ENCODE data around the gene CUL9. TPM values are rescaled to one million over a fixed set of nuclear protein-coding genes. Genes with fewer than 3 reads are reported as not detected.

The CUL9 gene
- total RNA-seq, 1 experiment from 2014 or later = 30.4 TPM

GRCh38 chr6:43188426-43188825 lies 6.4 kb downstream of the CUL9 start:
- no peaks in the 10 kb centered on the region for H3K4me1 ChIP-seq (ENCODE audit: insufficient read depth, low read length)
- BruUV-seq (replicated peaks) = no TSS peak
- TF ChIP-seq EZH2phosphoT487 (IDR thresholded peaks at IDR 0.05; ENCODE audit: borderline replicate concordance, low read length) = no peak
- TF ChIP-seq EZH2 (IDR thresholded peaks at IDR 0.05; ENCODE audit: low read length, unreplicated experiment) = no peak
- TF ChIP-seq CTCF (conservative IDR thresholded peaks at IDR 0.05; ENCODE audit: low read depth, low read length) = no peak
- no peak overlapping the region for H3K27ac ChIP-seq (ENCODE audit: low read length)
- POLR2A ChIA-PET (ENCODE audit: unreplicated experiment) = no interaction called here
- H2AFZ ChIP-seq (ENCODE audit: low read length) = no peak overlapping the region
- no peaks in the 10 kb centered on the region for H3K79me2 ChIP-seq (ENCODE audit: low read length)
- H3K27me3 ChIP-seq (ENCODE audit: low read length) = no peaks in the 10 kb centered on the region
- intact Hi-C loops (cut with micrococcal nuclease) = no loop called here
- no peaks in the 10 kb centered on the region for H4K20me1 ChIP-seq (ENCODE audit: low read length)
- DNase-seq = no peak
- H3K4me2 ChIP-seq (ENCODE audit: low read length) = no peak overlapping the region
- no peak overlapping the region for H3K4me3 ChIP-seq (ENCODE audit: low read length)
- CTCF ChIA-PET = no interaction called here
- no peaks in the 10 kb centered on the region; the same call in 1 of the 2 replicates for H3K36me3 ChIP-seq (ENCODE audit: low read depth, low read length)
- no peak for ATAC-seq
- no peaks in the 10 kb centered on the region for H3F3A ChIP-seq (ENCODE audit: low read length, unreplicated experiment)
- no peaks in the 10 kb centered on the region for H3K9me2 ChIP-seq (replicated peaks; ENCODE audit: low read length)
- no peak overlapping the region for H3K9ac ChIP-seq (ENCODE audit: low read length)
- H3K9me3 ChIP-seq (ENCODE audit: low read length) = no peaks in the 10 kb centered on the region

- H3K36me3 ChIP-seq (ENCODE audit: low read depth, low read length) = no peaks in the 10 kb centered on the region; the same call in 1 of the 2 replicates
- no peaks in the 10 kb centered on the region for H4K20me1 ChIP-seq (ENCODE audit: low read length)
- no peak overlapping the region for H3K9ac ChIP-seq (ENCODE audit: low read length)
- DNase-seq = no peak
- no peak for ATAC-seq
- intact Hi-C loops (cut with micrococcal nuclease) = no loop called here
- H3K27me3 ChIP-seq (ENCODE audit: low read length) = no peaks in the 10 kb centered on the region
- TF ChIP-seq CTCF (conservative IDR thresholded peaks at IDR 0.05; ENCODE audit: low read depth, low read length) = no peak
- TF ChIP-seq EZH2 (IDR thresholded peaks at IDR 0.05; ENCODE audit: low read length, unreplicated experiment) = no peak
- TF ChIP-seq EZH2phosphoT487 (IDR thresholded peaks at IDR 0.05; ENCODE audit: borderline replicate concordance, low read length) = no peak
- BruUV-seq (replicated peaks) = no TSS peak
- no peaks in the 10 kb centered on the region for H3K4me1 ChIP-seq (ENCODE audit: insufficient read depth, low read length)
- POLR2A ChIA-PET (ENCODE audit: unreplicated experiment) = no interaction called here
- no peak overlapping the region for H3K27ac ChIP-seq (ENCODE audit: low read length)
- no peaks in the 10 kb centered on the region for H3F3A ChIP-seq (ENCODE audit: low read length, unreplicated experiment)
- H3K4me2 ChIP-seq (ENCODE audit: low read length) = no peak overlapping the region
- H3K9me3 ChIP-seq (ENCODE audit: low read length) = no peaks in the 10 kb centered on the region
- no peaks in the 10 kb centered on the region for H3K9me2 ChIP-seq (replicated peaks; ENCODE audit: low read length)
- CTCF ChIA-PET = no interaction called here
- no peak overlapping the region for H3K4me3 ChIP-seq (ENCODE audit: low read length)
- no peaks in the 10 kb centered on the region for H3K79me2 ChIP-seq (ENCODE audit: low read length)
- no peak overlapping the region for H2AFZ ChIP-seq (ENCODE audit: low read length)
Measured at GRCh38 chr6:43189776-43190304, 7.8 kb downstream of the CUL9 start.

DNA sequence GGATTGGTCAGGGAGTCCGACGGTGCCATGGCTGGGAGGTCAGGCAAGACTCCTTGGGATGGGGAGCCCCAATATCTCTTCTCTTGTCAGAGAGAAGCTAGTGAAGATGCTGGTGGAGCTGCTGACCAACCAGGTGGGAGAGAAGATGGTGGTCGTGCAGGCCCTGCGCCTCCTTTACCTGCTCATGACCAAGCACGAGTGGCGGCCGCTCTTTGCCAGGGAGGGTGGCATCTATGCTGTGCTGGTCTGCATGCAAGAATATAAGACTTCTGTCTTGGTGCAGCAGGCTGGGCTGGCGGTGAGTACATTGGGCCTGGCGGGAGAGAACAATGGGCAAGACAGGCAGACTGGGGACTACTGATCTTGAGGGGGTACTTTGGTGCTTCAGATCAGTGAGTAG lies 10.9 kb downstream of the CUL9 start:
- Histone ChIP-seq H4K20me1 (ENCODE audit: low read length) (no peaks in the 10 kb centered on the region), H3K9me2 (replicated peaks; ENCODE audit: low read length) (no peaks in the 10 kb centered on the region), H3F3A (ENCODE audit: low read length, unreplicated experiment) (no peaks in the 10 kb centered on the region), H3K4me2 (ENCODE audit: low read length) (no peak overlapping the region), H3K4me1 (ENCODE audit: insufficient read depth, low read length) (no peaks in the 10 kb centered on the region), H2AFZ (ENCODE audit: low read length) (no peak overlapping the region), H3K27ac (ENCODE audit: low read length) (no peak overlapping the region), H3K36me3 (ENCODE audit: low read depth, low read length) (no peaks in the 10 kb centered on the region; the same call in none of the 2 replicates), H3K27me3 (ENCODE audit: low read length) (no peaks in the 10 kb centered on the region), H3K9me3 (ENCODE audit: low read length) (no peaks in the 10 kb centered on the region), H3K9ac (ENCODE audit: low read length) (no peak overlapping the region), H3K4me3 (ENCODE audit: low read length) (no peak overlapping the region), H3K79me2 (ENCODE audit: low read length) (no peaks in the 10 kb centered on the region)
- ChIA-PET CTCF (no interaction called here), POLR2A (ENCODE audit: unreplicated experiment) (no interaction called here)
- no peak for ATAC-seq
- no peak for TF ChIP-seq EZH2 (IDR thresholded peaks at IDR 0.05; ENCODE audit: low read length, unreplicated experiment)
- no peak for TF ChIP-seq EZH2phosphoT487 (IDR thresholded peaks at IDR 0.05; ENCODE audit: borderline replicate concordance, low read length)
- no peak for TF ChIP-seq CTCF (conservative IDR thresholded peaks at IDR 0.05; ENCODE audit: low read depth, low read length)
- no TSS peak for BruUV-seq (replicated peaks)
- intact Hi-C loops (cut with micrococcal nuclease) = no loop called here
- no peak for DNase-seq
